Adrenal gland (tissue), 5 donors: ENCODE results near the gene RABL6.

Experiments
- POLR2A ChIP-seq, 2 donors: fragments of 450-650 bp; IDR thresholded peaks; one replicate each; pipeline ENCODE4 v1.6.1; 2017; ENCODE audit warnings: antibody characterized with exemption in 2 of 2, mild to moderate bottlenecking in 2 of 2, moderate library complexity in 1 of 2
- TF ChIP-seq, protein P1 (sequence below), 6 experiments: fragments of 450-650 bp in 4 of 6; fragments of 200-600 bp in 2 of 6; sonication (generic) in 1 of 6; IDR thresholded peaks; 1 replicate in 5 of 6; 2 replicates in 1 of 6; pipeline versions ENCODE4 v1.5.1 to v1.8.0; 2016 to 2021; ENCODE audit warnings: antibody characterized with exemption in 6 of 6, mild to moderate bottlenecking in 2 of 6, moderate library complexity in 1 of 6
- donor health status: DM: no; HTN: no; CAD: no.

DNA sequence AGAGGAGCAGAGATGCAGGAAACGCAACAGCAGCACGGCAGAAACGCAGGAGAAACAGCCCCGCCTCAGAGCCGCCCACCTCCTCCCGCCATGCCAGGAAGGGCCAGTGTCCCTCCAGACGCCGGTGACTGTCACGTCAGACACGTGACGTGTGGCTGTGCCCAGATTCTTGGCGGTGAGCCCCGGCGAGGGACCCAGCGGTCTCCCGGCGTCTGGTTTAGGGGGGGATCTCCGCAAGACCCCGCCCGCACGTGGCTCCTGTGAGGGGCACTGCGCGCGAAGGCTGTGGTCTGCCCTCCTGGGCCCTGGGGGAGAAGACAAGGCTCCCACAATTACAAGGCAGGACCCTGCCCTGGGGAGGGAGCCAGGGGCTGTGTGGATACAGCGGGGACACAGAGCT lies 47.3 kb upstream of the RABL6 start:
- TF ChIP-seq, protein P1, sequence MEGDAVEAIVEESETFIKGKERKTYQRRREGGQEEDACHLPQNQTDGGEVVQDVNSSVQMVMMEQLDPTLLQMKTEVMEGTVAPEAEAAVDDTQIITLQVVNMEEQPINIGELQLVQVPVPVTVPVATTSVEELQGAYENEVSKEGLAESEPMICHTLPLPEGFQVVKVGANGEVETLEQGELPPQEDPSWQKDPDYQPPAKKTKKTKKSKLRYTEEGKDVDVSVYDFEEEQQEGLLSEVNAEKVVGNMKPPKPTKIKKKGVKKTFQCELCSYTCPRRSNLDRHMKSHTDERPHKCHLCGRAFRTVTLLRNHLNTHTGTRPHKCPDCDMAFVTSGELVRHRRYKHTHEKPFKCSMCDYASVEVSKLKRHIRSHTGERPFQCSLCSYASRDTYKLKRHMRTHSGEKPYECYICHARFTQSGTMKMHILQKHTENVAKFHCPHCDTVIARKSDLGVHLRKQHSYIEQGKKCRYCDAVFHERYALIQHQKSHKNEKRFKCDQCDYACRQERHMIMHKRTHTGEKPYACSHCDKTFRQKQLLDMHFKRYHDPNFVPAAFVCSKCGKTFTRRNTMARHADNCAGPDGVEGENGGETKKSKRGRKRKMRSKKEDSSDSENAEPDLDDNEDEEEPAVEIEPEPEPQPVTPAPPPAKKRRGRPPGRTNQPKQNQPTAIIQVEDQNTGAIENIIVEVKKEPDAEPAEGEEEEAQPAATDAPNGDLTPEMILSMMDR (IDR thresholded peaks at IDR 0.05), result no peak
- no peak for TF ChIP-seq POLR2A (IDR thresholded peaks at IDR 0.05)
